Psoas muscle (tissue), 8 donors: ENCODE results near the gene CALML6. TPM values are rescaled to one million over a fixed set of nuclear protein-coding genes. Genes with fewer than 3 reads are reported as not detected.
A peak's percentile ranks its signal among the peaks of the same experiment; 100 is the strongest.

Source experiments
- ATAC-seq, 4 donors: fragments of 200-7000 bp; cut with Tn5 transposase; one replicate each; pipeline ENCODE4 v1.9.1; 2020; ENCODE audit warnings: moderate library complexity in 3 of 4, mild to moderate bottlenecking in 2 of 4
- DNase-seq, 2 donors: peaks; one replicate each; pipeline ENCODE4 v3.0.0-alpha.2; 2020
- H3K27ac ChIP-seq: fragments of 200-600 bp; one replicate; pipeline ENCODE4 v1.8.0; 2022
- H3K27me3 ChIP-seq, 3 donors: fragments of 200-600 bp in 1 of 3; one replicate each; pipeline versions ENCODE4 v1.6.1 to v1.8.0; 2013 to 2022; ENCODE audit warnings: low read length in 2 of 3, mild to moderate bottlenecking in 2 of 3, moderate library complexity in 1 of 3; ENCODE audit not compliant: insufficient read depth in 3 of 3
- H3K36me3 ChIP-seq, 2 donors: fragments of 200-600 bp in 1 of 2; one replicate each; pipeline versions ENCODE4 v1.6.1 to v1.8.0; 2013 to 2022; ENCODE audit warnings: low read depth in 1 of 2, mild to moderate bottlenecking in 1 of 2, moderate library complexity in 1 of 2; ENCODE audit not compliant: insufficient read depth in 1 of 2
- H3K4me1 ChIP-seq: fragments of 200-600 bp; one replicate; pipeline ENCODE4 v1.8.0; 2022
- H3K4me3 ChIP-seq: fragments of 200-600 bp; one replicate; pipeline ENCODE4 v1.8.0; 2022; ENCODE audit warnings: mild to moderate bottlenecking
- H3K9me3 ChIP-seq: fragments of 200-600 bp; one replicate; pipeline ENCODE4 v1.8.0; 2022
- WGBS, 3 donors: extraction: QIAGEN DNeasy Blood & Tissue Kit; methylation state at CpG; one replicate each; pipeline versions ENCODE4 v1.1.6 to v1.1.7; 2013; 5-methylcytosine and 5-hydroxymethylcytosine counted together
- intact Hi-C, 2 donors: fragments of 100-400 bp; cut with DNase I; formaldehyde crosslinking; loops; one replicate each; pipeline versions ENCODE4 v1.11.0 to v1.14.2; 2022
- polyA plus RNA-seq, 3 donors: library from polyadenylated mRNA; stranded (reverse); fragments of 200-250 nt; gene quantifications; one replicate each; pipeline ENCODE4 v1.2.3, GENCODE V29; 2013
- total RNA-seq, 4 donors: library from RNA; stranded (reverse); fragmentation: NEBNext Ultra II Directional in 2 of 4; extraction: Animal tissue kit (Norgen Biotek cat#: 25700) in 2 of 4; gene quantifications; one replicate each; pipeline versions ENCODE4 v1.2.1 to v1.2.4, GENCODE V29; 2021 to 2023
- TF ChIP-seq, protein P1 (sequence below): fragments of 200-600 bp; IDR thresholded peaks from one replicate; pipeline ENCODE4 v1.8.0; 2022; ENCODE audit warnings: antibody characterized with exemption
- donor health status: healthy with polysubstance abuse.
- donor health status: DM: no; HTN: no; CAD: no; lungs with moderate emphysema.
- donor health status: Bipolar disorder and iron deficiency.
- donor health status: healthy.
- donor health status: DM: yes; HTN: yes; CAD: no.
- donor health status: DM: no; HTN: no; CAD: no.
- donor health status: DM: no; HTN: no; CAD: no.
- donor health status: DM: yes; HTN: yes; CAD: no.

Gene CALML6
- total and polyA plus RNA-seq, 7 donors: 4.2 to 75.4 (median 25.6) TPM

DNA sequence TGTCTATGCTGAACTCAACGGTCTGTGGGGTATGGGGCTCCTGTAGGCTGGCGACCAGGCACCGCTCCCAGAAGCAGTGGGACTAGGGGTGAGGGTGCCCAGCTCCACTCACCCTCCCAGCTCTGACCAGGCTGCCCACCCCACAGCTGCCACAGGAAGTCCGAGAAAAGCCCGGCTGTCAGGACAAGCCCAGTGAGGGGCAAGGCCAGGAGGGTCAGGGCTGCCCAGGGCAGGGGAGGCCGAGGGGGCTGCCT lies 7.6 kb downstream of the CALML6 start:
- Histone ChIP-seq H3K36me3 (no peaks in the 10 kb centered on the region), H3K4me3 (no peak overlapping the region), H3K4me1 (peaks cover 11% of the 10 kb centered on the region), H3K27ac (no peak overlapping the region), H3K9me3 (no peaks in the 10 kb centered on the region), H3K27me3 (peaks cover 0 to 2% (median 0%) of the 10 kb centered on the region in 3 donors)
- intact Hi-C loops: no loop called here
- ATAC-seq (no peak), DNase-seq (no peak)
- 62 to 74% (median 65%) methylated on average over 6 of the region's 6 CpGs for WGBS, 3 donors
- TF ChIP-seq, protein P1, sequence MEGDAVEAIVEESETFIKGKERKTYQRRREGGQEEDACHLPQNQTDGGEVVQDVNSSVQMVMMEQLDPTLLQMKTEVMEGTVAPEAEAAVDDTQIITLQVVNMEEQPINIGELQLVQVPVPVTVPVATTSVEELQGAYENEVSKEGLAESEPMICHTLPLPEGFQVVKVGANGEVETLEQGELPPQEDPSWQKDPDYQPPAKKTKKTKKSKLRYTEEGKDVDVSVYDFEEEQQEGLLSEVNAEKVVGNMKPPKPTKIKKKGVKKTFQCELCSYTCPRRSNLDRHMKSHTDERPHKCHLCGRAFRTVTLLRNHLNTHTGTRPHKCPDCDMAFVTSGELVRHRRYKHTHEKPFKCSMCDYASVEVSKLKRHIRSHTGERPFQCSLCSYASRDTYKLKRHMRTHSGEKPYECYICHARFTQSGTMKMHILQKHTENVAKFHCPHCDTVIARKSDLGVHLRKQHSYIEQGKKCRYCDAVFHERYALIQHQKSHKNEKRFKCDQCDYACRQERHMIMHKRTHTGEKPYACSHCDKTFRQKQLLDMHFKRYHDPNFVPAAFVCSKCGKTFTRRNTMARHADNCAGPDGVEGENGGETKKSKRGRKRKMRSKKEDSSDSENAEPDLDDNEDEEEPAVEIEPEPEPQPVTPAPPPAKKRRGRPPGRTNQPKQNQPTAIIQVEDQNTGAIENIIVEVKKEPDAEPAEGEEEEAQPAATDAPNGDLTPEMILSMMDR: no peak

DNA sequence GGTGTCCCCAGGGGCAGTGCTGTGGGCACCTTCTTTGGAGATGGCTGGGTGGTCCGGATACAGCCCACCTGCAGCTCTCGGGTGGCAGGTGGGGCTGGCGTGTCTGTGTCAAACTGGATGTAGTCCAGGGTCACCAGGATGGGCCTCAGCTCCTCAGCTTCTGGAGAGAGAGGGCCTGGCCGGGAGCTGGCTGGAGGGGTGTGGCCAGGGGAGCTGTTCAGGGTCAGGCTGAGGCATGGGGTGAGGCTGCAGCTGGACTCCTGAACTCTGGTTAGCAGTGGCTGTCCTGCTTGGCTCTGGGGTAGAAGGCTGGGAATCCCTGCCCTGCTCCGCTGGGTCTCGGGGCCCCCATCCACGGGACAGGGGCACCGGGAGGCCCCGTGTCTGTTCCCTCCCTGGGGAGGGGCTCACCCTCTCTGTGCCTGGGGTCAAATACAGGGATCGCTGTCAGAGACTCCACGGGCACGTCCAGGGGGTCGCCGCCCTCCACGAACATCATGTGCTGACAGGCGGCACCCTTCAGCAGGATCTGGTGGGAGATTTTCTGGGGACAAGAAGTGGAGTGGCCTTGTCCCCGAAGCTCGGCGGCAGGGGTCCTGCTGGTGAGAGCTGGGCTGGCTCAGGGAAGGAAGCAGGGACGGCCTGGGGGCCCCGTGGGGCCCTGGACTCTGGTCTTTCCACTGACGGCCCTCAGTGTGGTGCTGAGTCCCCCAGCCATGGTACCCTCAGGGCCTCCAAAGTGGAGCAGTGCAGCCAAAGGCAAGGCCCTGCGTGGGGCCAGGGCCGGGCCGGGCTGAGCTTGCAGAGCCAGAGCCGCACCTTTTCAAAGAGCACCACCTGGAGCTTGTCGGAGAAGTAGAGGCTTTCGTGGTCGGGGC lies 8.1 kb downstream of the CALML6 start:
- ATAC-seq: no peak
- H3K4me3 ChIP-seq: no peak overlapping the region
- WGBS, 3 donors: 72 to 80% (median 74%) methylated on average over 28 to 29 of the region's 29 CpGs
- peaks cover 6% of the 10 kb centered on the region for H3K4me1 ChIP-seq
- no peak overlapping the region for H3K27ac ChIP-seq
- TF ChIP-seq, protein P1: no peak
- H3K27me3 ChIP-seq: peaks cover 0 to 2% (median 0%) of the 10 kb centered on the region in 3 donors
- no peaks in the 10 kb centered on the region for H3K9me3 ChIP-seq
- H3K36me3 ChIP-seq: no peaks in the 10 kb centered on the region
- intact Hi-C loops: no loop called here
- no peak for DNase-seq

DNA sequence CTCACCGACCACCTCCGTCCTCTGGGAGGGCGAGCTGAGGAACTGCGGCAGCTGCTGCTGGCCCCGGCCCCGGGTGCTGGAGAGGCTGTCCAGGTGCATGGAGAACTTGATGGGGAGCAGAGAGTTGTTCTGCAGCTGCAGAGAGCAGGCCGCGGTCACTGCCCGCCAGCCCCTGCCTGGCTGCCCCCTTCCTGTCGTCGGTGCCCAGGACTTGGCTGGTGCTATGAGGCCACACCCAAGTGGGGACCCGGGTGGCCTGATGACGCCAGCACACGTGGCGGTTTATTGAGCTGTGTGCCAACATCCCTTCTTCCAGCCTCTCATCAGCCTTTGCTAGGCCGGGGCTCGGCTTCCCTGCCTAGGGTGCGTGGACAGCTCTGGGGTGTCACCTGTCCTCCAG lies 9.3 kb downstream of the CALML6 start:
- H3K4me3 ChIP-seq: no peak overlapping the region
- DNase-seq (no peak), ATAC-seq (no peak)
- H3K4me1 ChIP-seq: no peaks in the 10 kb centered on the region
- intact Hi-C loops: no loop called here
- WGBS, 3 donors: 27 to 32% (median 31%) methylated on average over 15 to 18 of the region's 18 CpGs
- H3K27ac ChIP-seq: no peak overlapping the region
- no peaks in the 10 kb centered on the region for H3K9me3 ChIP-seq
- H3K36me3 ChIP-seq: no peaks in the 10 kb centered on the region
- TF ChIP-seq, protein P1: no peak
- peaks cover 0 to 2% (median 0%) of the 10 kb centered on the region in 3 donors for H3K27me3 ChIP-seq

DNA sequence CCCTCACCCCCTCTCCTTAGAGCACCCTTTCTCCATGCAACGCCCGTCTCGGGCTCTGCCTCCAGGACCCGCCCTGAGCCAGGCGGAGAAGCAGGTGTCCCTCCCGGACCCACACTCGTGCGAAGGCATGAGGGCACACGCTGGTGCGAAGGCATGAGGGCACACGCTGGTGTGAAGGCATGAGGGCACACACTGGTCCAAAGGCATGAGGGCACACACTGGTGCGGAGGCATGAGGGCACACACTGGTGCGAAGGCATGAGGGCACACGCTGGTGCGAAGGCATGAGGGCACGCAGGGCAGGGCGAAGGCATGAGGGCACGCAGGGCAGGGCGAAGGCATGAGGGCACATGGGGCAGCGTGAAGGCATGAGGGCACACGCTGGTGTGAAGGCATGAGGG lies 9.8 kb downstream of the CALML6 start:
- no peak overlapping the region for H3K27ac ChIP-seq
- no peaks in the 10 kb centered on the region for H3K9me3 ChIP-seq
- H3K4me3 ChIP-seq: no peak overlapping the region
- no peaks in the 10 kb centered on the region for H3K4me1 ChIP-seq
- WGBS, 3 donors: 88 to 91% (median 90%) methylated on average over 21 of the region's 21 CpGs
- ATAC-seq: no peak
- H3K27me3 ChIP-seq: peaks cover 0 to 2% (median 0%) of the 10 kb centered on the region in 3 donors
- TF ChIP-seq, protein P1: no peak
- DNase-seq: peak in 1 of 2 donors; percentile 46
- H3K36me3 ChIP-seq: no peaks in the 10 kb centered on the region
- intact Hi-C loops: no loop called here
